GM23338 (cell line): ENCODE measurements around the gene PAK4. TPM values are rescaled to one million over a fixed set of nuclear protein-coding genes. Genes with fewer than 3 reads are reported as not detected.

Experiments used
- ATAC-seq: fragments of 200-7000 bp; cut with Tn5 transposase; 3 replicates; pipeline ENCODE4 v1.9.1; 2020
- DNase-seq: peaks from one replicate; pipeline ENCODE4 v3.0.0-alpha.2; 2015; ENCODE audit warnings: low spot score
- H2AFZ ChIP-seq: fragments of 200-600 bp; sonication (generic); 2 replicates; pipeline ENCODE4 v1.8.0; 2016; ENCODE audit warnings: antibody characterized with exemption, mild to moderate bottlenecking, moderate library complexity
- H3F3A ChIP-seq: fragments of 200-600 bp; sonication (generic); replicated peaks from 2 replicates; pipeline ENCODE4 v1.8.0; 2017; ENCODE audit warnings: antibody characterized with exemption, mixed run types, low read depth
- H3K27ac ChIP-seq: fragments of 200-600 bp; sonication (generic); 2 replicates; pipeline ENCODE4 v1.6.1; 2016; ENCODE audit warnings: low read depth
- H3K27me3 ChIP-seq: fragments of 200-600 bp; sonication (generic); 2 replicates; pipeline ENCODE4 v1.8.0; 2016; ENCODE audit warnings: mild to moderate bottlenecking, mixed run types, moderate library complexity; ENCODE audit not compliant: insufficient read depth
- H3K36me3 ChIP-seq: fragments of 200-600 bp; sonication (generic); 2 replicates; pipeline ENCODE4 v1.8.0; 2016; ENCODE audit warnings: mild to moderate bottlenecking; ENCODE audit not compliant: insufficient read depth
- H3K4me1 ChIP-seq: fragments of 200-600 bp; sonication (generic); 2 replicates; pipeline ENCODE4 v1.8.0; 2016; ENCODE audit warnings: mild to moderate bottlenecking, moderate library complexity; ENCODE audit not compliant: insufficient read depth
- H3K4me2 ChIP-seq: fragments of 200-600 bp; sonication (generic); 2 replicates; pipeline ENCODE4 v1.7.1; 2017; ENCODE audit warnings: mixed run types
- H3K4me3 ChIP-seq: fragments of 200-600 bp; sonication (generic); 2 replicates; pipeline ENCODE4 v1.6.1; 2016; ENCODE audit warnings: mixed run types
- H3K79me2 ChIP-seq: fragments of 200-600 bp; sonication (generic); replicated peaks from 2 replicates; pipeline ENCODE4 v1.8.0; 2017; ENCODE audit warnings: mild to moderate bottlenecking; ENCODE audit not compliant: insufficient read depth
- H3K9me2 ChIP-seq: fragments of 200-600 bp; sonication (generic); 2 replicates; pipeline ENCODE4 v1.8.0; 2017; ENCODE audit not compliant: insufficient read depth
- H4K20me1 ChIP-seq: fragments of 200-600 bp; sonication (generic); replicated peaks from 2 replicates; pipeline ENCODE4 v1.8.0; 2017; ENCODE audit warnings: mild to moderate bottlenecking; ENCODE audit not compliant: insufficient read depth
- H3K27ac Mint-ChIP-seq: 2 replicates; pipeline ENCODE4 v1.8.0; 2020; ENCODE audit warnings: inconsistent platforms, mild to moderate bottlenecking, moderate library complexity, mixed read lengths
- H3K27me3 Mint-ChIP-seq: 3 replicates; pipeline ENCODE4 v1.8.0; 2022; ENCODE audit warnings: low read depth, mild to moderate bottlenecking, moderate library complexity, mixed read lengths, inconsistent platforms; ENCODE audit not compliant: insufficient read depth, poor library complexity
- H3K36me3 Mint-ChIP-seq: 3 replicates; pipeline ENCODE4 v1.8.0; 2021; ENCODE audit warnings: low read depth, mild to moderate bottlenecking, inconsistent platforms, moderate library complexity, mixed read lengths
- H3K4me1 Mint-ChIP-seq: 3 replicates; pipeline ENCODE4 v1.8.0; 2020; ENCODE audit warnings: mild to moderate bottlenecking, inconsistent platforms, mixed read lengths
- H3K4me3 Mint-ChIP-seq: 3 replicates; pipeline ENCODE4 v1.8.0; 2021; ENCODE audit warnings: moderate library complexity, mild to moderate bottlenecking, inconsistent platforms, mixed read lengths
- H3K9me3 Mint-ChIP-seq: 3 replicates; pipeline ENCODE4 v1.8.0; 2020; ENCODE audit warnings: moderate library complexity, mild to moderate bottlenecking, inconsistent platforms, mixed read lengths
- CREB1 ChIP-seq: fragments of 250-450 bp; sonication (Bioruptor Pico); IDR thresholded peaks from 2 replicates; pipeline ENCODE4 v1.5.0; 2020; ENCODE audit warnings: low read depth, mild to moderate bottlenecking, moderate library complexity
- ETS1 ChIP-seq: IDR thresholded peaks from 2 replicates; pipeline ENCODE4 v1.6.1; 2016; ENCODE audit warnings: antibody characterized with exemption
- EZH2 ChIP-seq: fragments of 200-600 bp; sonication (generic); IDR thresholded peaks from one replicate; pipeline ENCODE4 v1.8.0; 2017; ENCODE audit warnings: antibody characterized with exemption, mild to moderate bottlenecking, low read depth; ENCODE audit not compliant: unreplicated experiment
- EZH2phosphoT487 ChIP-seq: fragments of 200-600 bp; sonication (generic); IDR thresholded peaks from one replicate; pipeline ENCODE4 v1.8.1; 2018; ENCODE audit warnings: antibody characterized with exemption; ENCODE audit not compliant: unreplicated experiment
- JUNB ChIP-seq: IDR thresholded peaks from one replicate; pipeline ENCODE4 v1.6.1; 2016; ENCODE audit warnings: antibody characterized with exemption; ENCODE audit not compliant: unreplicated experiment
- NANOG ChIP-seq: IDR thresholded peaks from 2 replicates; pipeline ENCODE4 v1.6.1; 2016; ENCODE audit warnings: antibody characterized with exemption, borderline replicate concordance
- POLR2AphosphoS5 ChIP-seq: IDR thresholded peaks from 2 replicates; pipeline ENCODE4 v1.6.1; 2016; ENCODE audit warnings: antibody characterized with exemption, low read depth
- REST ChIP-seq: IDR thresholded peaks from one replicate; pipeline ENCODE4 v1.6.1; 2018; ENCODE audit warnings: antibody characterized with exemption; ENCODE audit not compliant: unreplicated experiment
- ZNF114 ChIP-seq: fragments of 250-450 bp; sonication (Bioruptor Pico); IDR thresholded peaks from 2 replicates; pipeline ENCODE4 v1.5.0; 2020; ENCODE audit warnings: mild to moderate bottlenecking, moderate library complexity
- ZNF331 ChIP-seq: fragments of 250-450 bp; sonication (Bioruptor Pico); IDR thresholded peaks from 2 replicates; pipeline ENCODE4 v1.5.0; 2020; ENCODE audit warnings: low read depth, mild to moderate bottlenecking, moderate library complexity
- ZNF462 ChIP-seq: fragments of 250-450 bp; sonication (Bioruptor Pico); IDR thresholded peaks from 2 replicates; pipeline ENCODE4 v1.5.0; 2020; ENCODE audit warnings: mild to moderate bottlenecking, moderate library complexity
- polyA plus RNA-seq: library from polyadenylated mRNA; unstranded; fragments of >200 nt; fragmentation: Nextera tagmentation; extraction: Ambion mirVana; gene quantifications from 2 replicates; pipeline ENCODE4 v1.2.1, GENCODE V29; 2016
- total RNA-seq: library from RNA; depleted of rRNA; stranded (reverse); fragments of >200 nt; shearing (Covaris generic); gene quantifications from 2 replicates; pipeline ENCODE4 v1.2.3, GENCODE V29; 2014

Gene PAK4
- total and polyA plus RNA-seq, 2 experiments from 2014 or later: 28.7 to 35.4 TPM

GRCh38 chr19:39181500-39182173 lies 56.1 kb downstream of the PAK4 start:
- no peak for DNase-seq
- H3F3A ChIP-seq: no peaks in the 10 kb centered on the region
- H2AFZ ChIP-seq: no peak overlapping the region
- no peaks in the 10 kb centered on the region for H3K9me2 ChIP-seq
- H3K36me3 ChIP-seq: no peaks in the 10 kb centered on the region; the same call in 1 of the 2 replicates
- H3K27ac Mint-ChIP-seq: no peak overlapping the region
- H3K4me3 Mint-ChIP-seq: no peak overlapping the region
- no peaks in the 10 kb centered on the region for H3K79me2 ChIP-seq
- ATAC-seq: no peak
- H3K4me2 ChIP-seq: no peak overlapping the region
- H4K20me1 ChIP-seq: 0 out of 2 replicates have a peak, but pooled peaks cover 2% of the 10 kb centered on the region
- H3K36me3 Mint-ChIP-seq: no peaks in the 10 kb centered on the region
- no peaks in the 10 kb centered on the region for H3K27me3 ChIP-seq
- H3K4me1 Mint-ChIP-seq: no peaks in the 10 kb centered on the region
- H3K4me3 ChIP-seq: no peak overlapping the region
- no peaks in the 10 kb centered on the region for H3K4me1 ChIP-seq
- H3K27ac ChIP-seq: no peak overlapping the region
- H3K27me3 Mint-ChIP-seq: peaks cover 4% of the 10 kb centered on the region
- H3K9me3 Mint-ChIP-seq: no peaks in the 10 kb centered on the region
- no peak for TF ChIP-seq ZNF114 (CRISPR knock-in tag)

- H3K4me2 ChIP-seq: no peak overlapping the region
- DNase-seq (no peak), ATAC-seq (no peak)
- Mint-ChIP-seq H3K27me3 (peaks cover 6% of the 10 kb centered on the region), H3K4me1 (peaks cover 1% of the 10 kb centered on the region; the same call in 1 of the 3 replicates), H3K9me3 (no peaks in the 10 kb centered on the region), H3K36me3 (no peaks in the 10 kb centered on the region), H3K27ac (no peak overlapping the region), H3K4me3 (no peak overlapping the region)
- H3K27ac ChIP-seq: no peak overlapping the region
- no peaks in the 10 kb centered on the region for H3K9me2 ChIP-seq
- no peaks in the 10 kb centered on the region for H3K36me3 ChIP-seq
- H4K20me1 ChIP-seq: 0 out of 2 replicates have a peak, but pooled peaks cover 2% of the 10 kb centered on the region
- no peak overlapping the region for H3K4me3 ChIP-seq
- H3F3A ChIP-seq: no peaks in the 10 kb centered on the region
- no peaks in the 10 kb centered on the region for H3K27me3 ChIP-seq
- H2AFZ ChIP-seq: no peak overlapping the region
- H3K4me1 ChIP-seq: no peaks in the 10 kb centered on the region
- H3K79me2 ChIP-seq: no peaks in the 10 kb centered on the region
- TF ChIP-seq NANOG (no peak), CREB1 (CRISPR knock-in tag) (no peak), EZH2phosphoT487 (no peak), JUNB (no peak), ZNF462 (CRISPR knock-in tag) (no peak), POLR2AphosphoS5 (no peak), ZNF331 (CRISPR knock-in tag) (no peak), ETS1 (no peak), REST (no peak), EZH2 (no peak)
Measured at GRCh38 chr19:39182174-39182505, 56.6 kb downstream of the PAK4 start.
